Central memory CD4-positive, alpha-beta T cell (primary cell): Measurements from ENCODE around the gene PLK1.
"Not testable (repeated sequence)": the region's sequence is repeated elsewhere in the genome, so short reads cannot be mapped to it uniquely, and the experiment has no call there.

Experiments used
- DNase-seq: peaks from one replicate; pipeline ENCODE4 v3.0.0; 2022

The PLK1 gene

DNA sequence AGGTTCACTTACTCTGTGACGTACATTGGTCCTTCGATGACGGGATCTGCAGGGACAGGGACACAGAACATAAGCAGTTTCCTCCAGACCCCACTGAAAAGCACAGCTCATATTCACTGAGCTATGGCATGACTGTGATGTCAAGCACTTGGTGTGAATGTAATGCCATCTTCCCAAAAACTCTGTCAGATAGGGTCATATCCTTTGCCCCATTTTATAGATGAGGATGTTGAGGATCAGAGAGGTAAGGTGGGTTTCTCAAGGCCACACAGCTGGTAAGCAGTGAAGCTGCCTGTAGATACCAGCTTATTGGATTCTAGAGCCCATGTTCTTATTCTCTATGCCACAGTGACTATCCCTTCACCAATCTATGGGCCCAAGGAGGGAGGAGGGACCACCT, 31.8 kb downstream of the PLK1 start:
- no peak for DNase-seq

GRCh38 chr16:23711785-23712184, 33.1 kb downstream of the PLK1 start:
- DNase-seq = no peak

- no peak for DNase-seq
Measured at GRCh38 chr16:23712976-23713375, 34.3 kb downstream of the PLK1 start, which contains the start of gene ERN2. TSS of gene ERN2 (minus strand) at chr16:23713222. CDS start at chr16:23713187, 35 bp downstream.

- no peak for DNase-seq
Measured at GRCh38 chr16:23716484-23716883, 37.8 kb downstream of the PLK1 start.

GRCh38 chr16:23722613-23723240, 44.0 kb downstream of the PLK1 start:
- not testable (repeated sequence) for DNase-seq

DNA sequence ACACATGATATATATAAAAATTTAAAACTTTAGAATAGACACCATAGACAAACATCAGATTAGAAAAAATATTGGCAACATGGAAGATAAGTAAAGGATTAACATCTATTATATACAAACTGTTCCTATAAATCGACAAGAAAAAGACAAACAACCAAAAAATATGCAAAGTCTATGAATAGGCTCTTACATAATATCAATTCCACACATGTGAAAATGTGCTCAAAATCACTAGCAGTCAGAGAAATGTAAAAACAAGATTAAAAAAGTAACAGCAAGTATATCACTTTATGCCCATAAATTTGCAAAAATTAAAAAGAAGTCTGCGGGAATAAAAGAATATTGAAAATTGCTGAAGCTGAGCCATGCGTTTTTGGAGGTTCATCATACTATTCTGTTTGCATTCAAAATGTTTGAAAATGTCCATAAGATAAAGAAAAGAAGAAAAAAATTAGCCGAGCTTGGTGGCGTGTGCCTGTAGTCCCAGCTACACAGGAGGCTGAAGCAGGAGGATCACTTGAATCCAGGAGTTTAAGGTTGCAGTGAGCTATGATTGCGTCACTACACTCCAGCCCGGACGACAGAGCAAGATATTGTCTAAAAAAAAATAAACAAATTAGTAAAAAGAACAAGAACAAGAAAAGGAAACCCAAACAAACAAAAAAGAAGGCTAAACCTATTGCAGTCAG, 45.6 kb downstream of the PLK1 start:
- DNase-seq = no peak

- no peak for DNase-seq
Measured at GRCh38 chr16:23724785-23725131, 46.1 kb downstream of the PLK1 start.

DNA sequence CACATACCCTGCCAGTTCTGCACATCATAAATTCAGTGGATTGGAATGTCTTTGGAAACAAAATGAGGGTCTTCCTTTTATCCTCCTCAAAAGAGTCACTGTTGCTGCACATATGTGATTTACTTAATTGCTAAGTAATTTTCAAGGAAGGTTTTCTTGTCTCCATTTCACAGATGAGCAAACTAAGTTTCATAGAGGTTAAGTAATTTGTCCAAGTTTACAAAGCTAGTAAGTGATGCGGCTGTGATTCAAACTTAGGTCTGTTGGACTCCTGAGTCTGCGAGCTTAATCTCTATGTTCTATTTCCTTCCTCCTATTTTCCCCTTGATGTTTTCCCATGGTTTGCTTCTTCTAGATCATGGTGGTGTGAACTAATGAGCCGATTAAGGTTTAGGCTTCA, 48.0 kb downstream of the PLK1 start:
- DNase-seq = no peak

DNA sequence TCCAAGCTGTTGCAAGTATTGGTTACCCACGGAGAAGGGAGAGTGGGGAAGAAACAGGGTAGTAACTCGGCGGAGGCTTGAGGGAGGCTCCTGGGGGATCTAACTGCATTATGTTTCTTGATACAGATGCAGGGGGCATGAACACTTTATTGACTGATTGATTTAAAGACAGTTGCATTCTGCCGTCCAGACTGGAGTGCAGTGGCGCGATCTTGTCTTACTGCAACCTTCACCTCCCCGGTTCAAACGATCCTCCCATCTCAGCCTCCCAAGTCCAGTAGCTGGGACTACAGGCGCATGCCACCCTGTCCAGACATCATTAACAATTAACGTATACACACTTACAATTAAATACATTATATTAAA, 49.4 kb downstream of the PLK1 start:
- DNase-seq = no peak

- no peak for DNase-seq
Measured at GRCh38 chr16:23729503-23730424, 51.1 kb downstream of the PLK1 start.

- no peak for DNase-seq
Measured at GRCh38 chr16:23734176-23734893, 55.6 kb downstream of the PLK1 start.

GRCh38 chr16:23737423-23738028, 58.8 kb downstream of the PLK1 start:
- DNase-seq = not testable (repeated sequence)

DNA sequence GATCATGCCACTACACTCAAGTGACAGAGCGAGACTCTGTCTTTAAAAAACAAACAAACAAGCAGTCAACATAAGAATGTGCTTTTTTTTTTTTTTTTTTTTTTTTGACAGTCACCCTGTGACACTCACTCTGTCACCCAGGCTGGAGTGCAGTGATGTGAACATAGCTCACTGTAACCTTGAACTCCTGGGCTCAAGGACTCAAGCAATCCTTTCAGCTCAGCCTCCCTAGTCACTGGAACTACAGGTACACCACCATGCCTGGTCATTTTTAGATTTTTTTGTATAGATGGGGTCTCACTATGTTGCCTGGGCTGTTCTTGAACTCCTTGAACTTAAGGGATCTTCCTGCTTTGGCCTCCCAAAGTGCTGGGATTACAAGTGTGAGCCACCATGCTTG, 60.8 kb downstream of the PLK1 start:
- no peak for DNase-seq
